SK-N-MC (cell line): ENCODE measurements around the gene FAM221B.

Source experiments
- EZH2 ChIP-seq: fragments of 200-600 bp; sonication (generic); IDR thresholded peaks from one replicate; pipeline ENCODE4 v1.6.1; 2017; ENCODE audit warnings: antibody characterized with exemption
- FOXP2 ChIP-seq: optimal IDR thresholded peaks from 2 replicates; pipeline ENCODE3; 2011; ENCODE audit warnings: mild to moderate bottlenecking, moderate library complexity; ENCODE audit not compliant: insufficient read depth; ENCODE audit errors: extremely low read length, control extremely low read depth
- POLR2AphosphoS5 ChIP-seq: IDR thresholded peaks from 2 replicates; pipeline ENCODE4 v1.6.1; 2012; ENCODE audit warnings: mild to moderate bottlenecking, low read depth, low read length, borderline replicate concordance

GRCh38 chr9:35841645-35841900, 13.0 kb upstream of the FAM221B start:
- TF ChIP-seq POLR2AphosphoS5 = no peak
- no peak for TF ChIP-seq EZH2
- TF ChIP-seq FOXP2 = no peak
